GM19025 (cell line): ENCODE measurements around the gene KRTAP10-8.
"Not testable (repeated sequence)": the region's sequence is repeated elsewhere in the genome, so short reads cannot be mapped to it uniquely, and the experiment has no call there.

Experiments
- ATAC-seq: cut with Tn5 transposase; IDR thresholded peaks from one replicate; pipeline ENCODE4 v1.9.1; 2021; ENCODE audit warnings: mild to moderate bottlenecking, low read depth, moderate library complexity; ENCODE audit not compliant: unreplicated experiment

KRTAP10-8 gene

GRCh38 chr21:44612029-44612486 lies at the start of gene KRTAP10-8:
Gene KRTAP10-8 (plus strand): TSS chr21:44612079. CDS start chr21:44612101, 22 bp downstream.
- ATAC-seq: no peak

- ATAC-seq: no peak
Observed at GRCh38 chr21:44564099-44564498, 47.8 kb upstream of the KRTAP10-8 start.

- no peak for ATAC-seq
Observed at GRCh38 chr21:44564886-44565598, 46.8 kb upstream of the KRTAP10-8 start.

GRCh38 chr21:44566403-44566802 lies 45.5 kb upstream of the KRTAP10-8 start:
- ATAC-seq: no peak

- ATAC-seq: no peak
Observed at GRCh38 chr21:44567481-44568171, 44.3 kb upstream of the KRTAP10-8 start.

- ATAC-seq: no peak
Observed at GRCh38 chr21:44568261-44568660, 43.6 kb upstream of the KRTAP10-8 start.

- no peak for ATAC-seq
Observed at GRCh38 chr21:44568667-44569556, 43.0 kb upstream of the KRTAP10-8 start.

GRCh38 chr21:44569861-44570517 lies 41.9 kb upstream of the KRTAP10-8 start:
- no peak for ATAC-seq

GRCh38 chr21:44571296-44571695 lies 40.6 kb upstream of the KRTAP10-8 start:
- no peak for ATAC-seq

GRCh38 chr21:44571844-44572782 lies 39.8 kb upstream of the KRTAP10-8 start:
- ATAC-seq: no peak

- no peak for ATAC-seq
Observed at GRCh38 chr21:44572959-44573583, 38.8 kb upstream of the KRTAP10-8 start.

- ATAC-seq: not testable (repeated sequence)
Observed at GRCh38 chr21:44573630-44574456, 38.0 kb upstream of the KRTAP10-8 start, which contains the start of gene KRTAP10-4. Gene KRTAP10-4 (plus strand): TSS chr21:44573729. CDS start chr21:44573759, 30 bp downstream.

GRCh38 chr21:44574457-44575306 lies 37.2 kb upstream of the KRTAP10-8 start:
- ATAC-seq: no peak

GRCh38 chr21:44575307-44576024 lies 36.4 kb upstream of the KRTAP10-8 start:
- ATAC-seq: no peak

GRCh38 chr21:44576025-44576420 lies 35.9 kb upstream of the KRTAP10-8 start:
- ATAC-seq: no peak

- no peak for ATAC-seq
Observed at GRCh38 chr21:44578371-44579055, 33.4 kb upstream of the KRTAP10-8 start.
